Measurements from ENCODE around the gene PIK3R6. TPM values are rescaled to one million over a fixed set of nuclear protein-coding genes. Genes with fewer than 3 reads are reported as not detected.

PIK3R6 gene
- total and polyA plus RNA-seq, 10 of the 15 experiments (the other 5 are each of a cell fraction or from before 2014, with no cell fraction given), result 6.7 to 146 (median 68.2) TPM

DNA sequence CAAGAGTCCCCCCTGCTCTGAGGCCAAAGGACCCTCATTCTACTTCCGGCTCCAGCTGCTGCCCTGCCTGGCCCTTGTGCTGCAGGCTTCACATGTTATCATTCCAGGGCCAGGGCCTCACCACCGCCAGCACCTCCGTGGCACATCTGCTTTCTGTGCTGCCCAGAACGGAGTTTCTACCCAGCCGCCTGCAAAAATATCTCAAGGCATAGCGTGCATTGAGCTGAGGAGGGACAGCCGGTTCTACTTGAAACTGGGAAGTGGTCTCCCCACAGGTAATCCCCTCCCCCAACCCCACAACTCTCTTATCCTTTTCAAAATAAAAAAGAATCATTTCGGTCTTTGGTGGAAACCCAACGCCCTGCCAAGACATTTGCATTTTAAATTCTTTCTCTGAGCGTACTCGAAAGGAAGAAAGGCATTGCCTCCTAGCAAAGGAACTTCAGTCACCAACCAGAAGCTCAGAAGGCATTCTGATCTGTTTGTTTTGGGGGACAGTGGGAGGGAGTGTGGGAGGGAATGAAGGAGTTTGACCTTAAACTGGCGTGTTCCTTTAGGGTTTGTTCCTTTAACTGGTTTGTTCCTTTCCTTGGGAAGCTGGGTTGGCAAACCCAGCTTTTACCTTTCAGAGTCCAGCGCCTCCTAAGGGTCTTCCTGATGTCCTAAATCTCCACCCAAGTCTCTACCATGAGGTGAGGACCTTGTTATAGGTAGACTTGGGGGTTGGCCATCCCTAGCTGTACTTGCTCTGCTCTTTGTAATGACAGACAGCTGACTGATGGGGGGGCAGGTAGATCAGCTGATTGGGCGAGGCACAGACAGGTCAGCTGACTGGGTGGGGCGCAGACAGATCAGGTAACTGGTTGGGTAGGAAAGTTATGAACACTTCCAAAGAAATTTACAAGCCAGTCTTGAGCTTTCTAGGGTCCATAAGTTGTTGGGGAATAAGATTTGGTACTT is 33.4 kb upstream of the PIK3R6 start (continued):
- TF ChIP-seq, protein P1, sequence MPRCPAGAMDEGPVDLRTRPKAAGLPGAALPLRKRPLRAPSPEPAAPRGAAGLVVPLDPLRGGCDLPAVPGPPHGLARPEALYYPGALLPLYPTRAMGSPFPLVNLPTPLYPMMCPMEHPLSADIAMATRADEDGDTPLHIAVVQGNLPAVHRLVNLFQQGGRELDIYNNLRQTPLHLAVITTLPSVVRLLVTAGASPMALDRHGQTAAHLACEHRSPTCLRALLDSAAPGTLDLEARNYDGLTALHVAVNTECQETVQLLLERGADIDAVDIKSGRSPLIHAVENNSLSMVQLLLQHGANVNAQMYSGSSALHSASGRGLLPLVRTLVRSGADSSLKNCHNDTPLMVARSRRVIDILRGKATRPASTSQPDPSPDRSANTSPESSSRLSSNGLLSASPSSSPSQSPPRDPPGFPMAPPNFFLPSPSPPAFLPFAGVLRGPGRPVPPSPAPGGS (IDR thresholded peaks at IDR 0.05; ENCODE audit: borderline replicate concordance, insufficient read depth, low read depth, low read length, poor library complexity, severe bottlenecking), result peak; percentile 83
- TF ChIP-seq, protein P2, sequence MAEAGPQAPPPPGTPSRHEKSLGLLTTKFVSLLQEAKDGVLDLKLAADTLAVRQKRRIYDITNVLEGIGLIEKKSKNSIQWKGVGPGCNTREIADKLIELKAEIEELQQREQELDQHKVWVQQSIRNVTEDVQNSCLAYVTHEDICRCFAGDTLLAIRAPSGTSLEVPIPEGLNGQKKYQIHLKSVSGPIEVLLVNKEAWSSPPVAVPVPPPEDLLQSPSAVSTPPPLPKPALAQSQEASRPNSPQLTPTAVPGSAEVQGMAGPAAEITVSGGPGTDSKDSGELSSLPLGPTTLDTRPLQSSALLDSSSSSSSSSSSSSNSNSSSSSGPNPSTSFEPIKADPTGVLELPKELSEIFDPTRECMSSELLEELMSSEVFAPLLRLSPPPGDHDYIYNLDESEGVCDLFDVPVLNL (IDR thresholded peaks at IDR 0.05; ENCODE audit: low read depth, low read length), result no peak
- TF ChIP-seq, protein P3, sequence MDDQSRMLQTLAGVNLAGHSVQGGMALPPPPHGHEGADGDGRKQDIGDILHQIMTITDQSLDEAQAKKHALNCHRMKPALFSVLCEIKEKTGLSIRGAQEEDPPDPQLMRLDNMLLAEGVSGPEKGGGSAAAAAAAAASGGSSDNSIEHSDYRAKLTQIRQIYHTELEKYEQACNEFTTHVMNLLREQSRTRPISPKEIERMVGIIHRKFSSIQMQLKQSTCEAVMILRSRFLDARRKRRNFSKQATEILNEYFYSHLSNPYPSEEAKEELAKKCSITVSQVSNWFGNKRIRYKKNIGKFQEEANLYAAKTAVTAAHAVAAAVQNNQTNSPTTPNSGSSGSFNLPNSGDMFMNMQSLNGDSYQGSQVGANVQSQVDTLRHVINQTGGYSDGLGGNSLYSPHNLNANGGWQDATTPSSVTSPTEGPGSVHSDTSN (IDR thresholded peaks at IDR 0.05; ENCODE audit: insufficient replicate concordance, low read depth, low read length), result peak; percentile 77
- TF ChIP-seq SRF (IDR thresholded peaks at IDR 0.05; ENCODE audit: low read depth in 2 of 2, low read length in 2 of 2), result no peak
- no peak for TF ChIP-seq BMI1 (IDR thresholded peaks at IDR 0.05; ENCODE audit: borderline replicate concordance)
- peak in 1 of 2 experiments; percentile 63; a peak in 1 of 4 replicates for TF ChIP-seq BHLHE40 (IDR thresholded peaks at IDR 0.05; ENCODE audit: borderline replicate concordance in 1 of 2, low read depth in 2 of 2, low read length in 1 of 2)
- TF ChIP-seq SUPT20H (IDR thresholded peaks at IDR 0.05; ENCODE audit: borderline replicate concordance, control insufficient read depth, low read depth, low read length), result no peak
- TF ChIP-seq ZNF274 (IDR thresholded peaks at IDR 0.05; ENCODE audit: insufficient read depth, insufficient read length), result no peak
- no peak for TF ChIP-seq RBBP5 (conservative IDR thresholded peaks at IDR 0.05)
- no peak for TF ChIP-seq KDM1A (IDR thresholded peaks at IDR 0.05; ENCODE audit: borderline replicate concordance)
- TF ChIP-seq, protein P4, sequence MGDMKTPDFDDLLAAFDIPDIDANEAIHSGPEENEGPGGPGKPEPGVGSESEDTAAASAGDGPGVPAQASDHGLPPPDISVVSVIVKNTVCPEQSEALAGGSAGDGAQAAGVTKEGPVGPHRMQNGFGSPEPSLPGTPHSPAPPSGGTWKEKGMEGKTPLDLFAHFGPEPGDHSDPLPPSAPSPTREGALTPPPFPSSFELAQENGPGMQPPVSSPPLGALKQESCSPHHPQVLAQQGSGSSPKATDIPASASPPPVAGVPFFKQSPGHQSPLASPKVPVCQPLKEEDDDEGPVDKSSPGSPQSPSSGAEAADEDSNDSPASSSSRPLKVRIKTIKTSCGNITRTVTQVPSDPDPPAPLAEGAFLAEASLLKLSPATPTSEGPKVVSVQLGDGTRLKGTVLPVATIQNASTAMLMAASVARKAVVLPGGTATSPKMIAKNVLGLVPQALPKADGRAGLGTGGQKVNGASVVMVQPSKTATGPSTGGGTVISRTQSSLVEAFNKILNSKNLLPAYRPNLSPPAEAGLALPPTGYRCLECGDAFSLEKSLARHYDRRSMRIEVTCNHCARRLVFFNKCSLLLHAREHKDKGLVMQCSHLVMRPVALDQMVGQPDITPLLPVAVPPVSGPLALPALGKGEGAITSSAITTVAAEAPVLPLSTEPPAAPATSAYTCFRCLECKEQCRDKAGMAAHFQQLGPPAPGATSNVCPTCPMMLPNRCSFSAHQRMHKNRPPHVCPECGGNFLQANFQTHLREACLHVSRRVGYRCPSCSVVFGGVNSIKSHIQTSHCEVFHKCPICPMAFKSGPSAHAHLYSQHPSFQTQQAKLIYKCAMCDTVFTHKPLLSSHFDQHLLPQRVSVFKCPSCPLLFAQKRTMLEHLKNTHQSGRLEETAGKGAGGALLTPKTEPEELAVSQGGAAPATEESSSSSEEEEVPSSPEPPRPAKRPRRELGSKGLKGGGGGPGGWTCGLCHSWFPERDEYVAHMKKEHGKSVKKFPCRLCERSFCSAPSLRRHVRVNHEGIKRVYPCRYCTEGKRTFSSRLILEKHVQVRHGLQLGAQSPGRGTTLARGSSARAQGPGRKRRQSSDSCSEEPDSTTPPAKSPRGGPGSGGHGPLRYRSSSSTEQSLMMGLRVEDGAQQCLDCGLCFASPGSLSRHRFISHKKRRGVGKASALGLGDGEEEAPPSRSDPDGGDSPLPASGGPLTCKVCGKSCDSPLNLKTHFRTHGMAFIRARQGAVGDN (IDR thresholded peaks at IDR 0.05), result peak; percentile 87
- TF ChIP-seq MYB (IDR thresholded peaks at IDR 0.05; ENCODE audit: borderline replicate concordance, low read depth, low read length), result no peak
- TF ChIP-seq RELA (IDR thresholded peaks at IDR 0.05; ENCODE audit: borderline replicate concordance, partially characterized antibody), result no peak
- TF ChIP-seq, protein P5, sequence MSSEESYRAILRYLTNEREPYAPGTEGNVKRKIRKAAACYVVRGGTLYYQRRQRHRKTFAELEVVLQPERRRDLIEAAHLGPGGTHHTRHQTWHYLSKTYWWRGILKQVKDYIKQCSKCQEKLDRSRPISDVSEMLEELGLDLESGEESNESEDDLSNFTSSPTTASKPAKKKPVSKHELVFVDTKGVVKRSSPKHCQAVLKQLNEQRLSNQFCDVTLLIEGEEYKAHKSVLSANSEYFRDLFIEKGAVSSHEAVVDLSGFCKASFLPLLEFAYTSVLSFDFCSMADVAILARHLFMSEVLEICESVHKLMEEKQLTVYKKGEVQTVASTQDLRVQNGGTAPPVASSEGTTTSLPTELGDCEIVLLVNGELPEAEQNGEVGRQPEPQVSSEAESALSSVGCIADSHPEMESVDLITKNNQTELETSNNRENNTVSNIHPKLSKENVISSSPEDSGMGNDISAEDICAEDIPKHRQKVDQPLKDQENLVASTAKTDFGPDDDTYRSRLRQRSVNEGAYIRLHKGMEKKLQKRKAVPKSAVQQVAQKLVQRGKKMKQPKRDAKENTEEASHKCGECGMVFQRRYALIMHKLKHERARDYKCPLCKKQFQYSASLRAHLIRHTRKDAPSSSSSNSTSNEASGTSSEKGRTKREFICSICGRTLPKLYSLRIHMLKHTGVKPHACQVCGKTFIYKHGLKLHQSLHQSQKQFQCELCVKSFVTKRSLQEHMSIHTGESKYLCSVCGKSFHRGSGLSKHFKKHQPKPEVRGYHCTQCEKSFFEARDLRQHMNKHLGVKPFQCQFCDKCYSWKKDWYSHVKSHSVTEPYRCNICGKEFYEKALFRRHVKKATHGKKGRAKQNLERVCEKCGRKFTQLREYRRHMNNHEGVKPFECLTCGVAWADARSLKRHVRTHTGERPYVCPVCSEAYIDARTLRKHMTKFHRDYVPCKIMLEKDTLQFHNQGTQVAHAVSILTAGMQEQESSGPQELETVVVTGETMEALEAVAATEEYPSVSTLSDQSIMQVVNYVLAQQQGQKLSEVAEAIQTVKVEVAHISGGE (CRISPR knock-in tag; IDR thresholded peaks at IDR 0.05), result no peak
- no peak for TF ChIP-seq FOS (IDR thresholded peaks at IDR 0.05; ENCODE audit: borderline replicate concordance, extremely low read depth, insufficient read length)
- TF ChIP-seq FOXK2 (IDR thresholded peaks at IDR 0.05), result no peak

All from GM12878 (cell line).